SK-N-SH (cell line): Measurements from ENCODE around the gene FAM53A. TPM values are rescaled to one million over a fixed set of nuclear protein-coding genes. Genes with fewer than 3 reads are reported as not detected.

Source experiments
- CTCF ChIA-PET: fragments of 300-600, 350-600 bp; formaldehyde crosslinking; extraction: SDS; loops from one replicate; lab custom pipeline; 2021; lab: Yijun Ruan, JAX
- POLR2A ChIA-PET: fragments of 350-600 bp; sonication (Branson Sonifier 250); formaldehyde crosslinking; extraction: SDS; loops from one replicate; lab custom pipeline; 2020; ENCODE audit warnings: antibody characterized with exemption, inconsistent platforms; lab: Yijun Ruan, JAX
- DNase-seq: peaks from one replicate; pipeline ENCODE4 v3.0.0; 2012
- H2AFZ ChIP-seq: fragments of 200-600 bp; sonication (generic); 2 replicates; pipeline ENCODE4 v1.8.1; 2016; ENCODE audit warnings: antibody characterized with exemption, mild to moderate bottlenecking, low read depth
- H3F3A ChIP-seq: fragments of 200-600 bp; sonication (generic); replicated peaks from 2 replicates; pipeline ENCODE3; 2016; ENCODE audit warnings: antibody characterized with exemption, mild to moderate bottlenecking; ENCODE audit not compliant: insufficient read depth
- H3K27ac ChIP-seq, 2 experiments: fragments of 200-500 bp in 1 of 2; fragments of 200-600 bp in 1 of 2; sonication (Bioruptor generic) in 1 of 2; sonication (generic), shearing (Covaris generic) in 1 of 2; 2 replicates each; pipeline versions ENCODE4 v1.5.1 to v1.6.1; 2014 to 2016; ENCODE audit warnings: low read depth in 2 of 2, inconsistent platforms in 1 of 2, low read length in 1 of 2, mild to moderate bottlenecking in 1 of 2, mixed read lengths in 1 of 2
- H3K27me3 ChIP-seq: fragments of 200-600 bp; sonication (generic), shearing (Covaris generic); 2 replicates; pipeline ENCODE4 v1.6.1; 2016; ENCODE audit warnings: mixed run types; ENCODE audit not compliant: insufficient read depth
- H3K36me3 ChIP-seq, 2 experiments: fragments of 200-500 bp in 1 of 2; fragments of 200-600 bp in 1 of 2; sonication (Bioruptor generic) in 1 of 2; sonication (generic) in 1 of 2; replicated peaks in 1 of 2; 2 replicates each; pipeline versions ENCODE3 to v1.5.1; 2014 to 2016; ENCODE audit warnings: low read length in 1 of 2, mild to moderate bottlenecking in 1 of 2; ENCODE audit not compliant: insufficient read depth in 2 of 2, control insufficient read depth in 1 of 2
- H3K4me1 ChIP-seq, 2 experiments: fragments of 200-500 bp in 1 of 2; fragments of 200-600 bp in 1 of 2; sonication (Bioruptor generic) in 1 of 2; sonication (generic), shearing (Covaris generic) in 1 of 2; 2 replicates each; pipeline versions ENCODE4 v1.5.1 to v1.6.1; 2014 to 2016; ENCODE audit warnings: low read depth in 1 of 2, low read length in 1 of 2, mixed run types in 1 of 2; ENCODE audit not compliant: insufficient read depth in 2 of 2, control insufficient read depth in 1 of 2
- H3K4me2 ChIP-seq: fragments of 200-600 bp; sonication (generic), shearing (Covaris generic); 2 replicates; pipeline ENCODE4 v1.6.1; 2017; ENCODE audit warnings: mixed run types
- H3K4me3 ChIP-seq, 2 experiments: fragments of 200-500 bp in 1 of 2; fragments of 200-600 bp in 1 of 2; sonication (Bioruptor generic) in 1 of 2; sonication (generic), shearing (Covaris generic) in 1 of 2; 2 replicates each; pipeline versions ENCODE4 v1.5.1 to v1.8.1; 2014 to 2016; ENCODE audit warnings: low read depth in 2 of 2, inconsistent platforms in 1 of 2, low read length in 1 of 2, mild to moderate bottlenecking in 1 of 2, mixed read lengths in 1 of 2, moderate library complexity in 1 of 2
- H3K79me2 ChIP-seq: fragments of 200-600 bp; sonication (generic); 2 replicates; pipeline ENCODE4 v1.8.1; 2017; ENCODE audit warnings: mild to moderate bottlenecking; ENCODE audit not compliant: insufficient read depth
- H3K9ac ChIP-seq: fragments of 200-600 bp; sonication (generic); 2 replicates; pipeline ENCODE4 v1.6.1; 2017; ENCODE audit warnings: mixed run types
- H3K9me2 ChIP-seq: fragments of 200-600 bp; sonication (generic); 2 replicates; pipeline ENCODE4 v1.6.1; 2017; ENCODE audit warnings: mixed run types
- H3K9me3 ChIP-seq: fragments of 200-600 bp; sonication (generic); 2 replicates; pipeline ENCODE4 v1.6.1; 2017; ENCODE audit warnings: mixed run types, mild to moderate bottlenecking, moderate library complexity
- H4K20me1 ChIP-seq: fragments of 200-600 bp; sonication (generic); 2 replicates; pipeline ENCODE4 v1.6.1; 2017; ENCODE audit warnings: mild to moderate bottlenecking, mixed run types; ENCODE audit not compliant: insufficient read depth
- CHD2 ChIP-seq: fragments of 150-350 bp; IDR thresholded peaks from 2 replicates; pipeline ENCODE4 v1.6.1; 2018; ENCODE audit warnings: low read length; ENCODE audit not compliant: partially characterized antibody
- EP300 ChIP-seq, 2 experiments: IDR thresholded peaks; 2 replicates each; pipeline versions ENCODE4 v1.4.0 to v1.6.1; 2012; ENCODE audit warnings: borderline replicate concordance in 1 of 2, low read depth in 1 of 2, low read length in 1 of 2
- EZH2phosphoT487 ChIP-seq: fragments of 200-600 bp; sonication (generic); IDR thresholded peaks from 2 replicates; pipeline ENCODE4 v1.6.1; 2017; ENCODE audit warnings: low read depth, mixed run types, mild to moderate bottlenecking, antibody characterized with exemption, moderate library complexity, borderline replicate concordance
- FOSL2 ChIP-seq: IDR thresholded peaks from 2 replicates; pipeline ENCODE4 v1.4.0; 2012; ENCODE audit warnings: low read depth, mild to moderate bottlenecking, moderate library complexity, borderline replicate concordance
- FOXJ3 ChIP-seq: sonication (generic); formaldehyde crosslinking; IDR thresholded peaks from 2 replicates; pipeline ENCODE4 v1.5.1; 2020; ENCODE audit warnings: mild to moderate bottlenecking, missing genetic modification reagents
- MEF2A ChIP-seq: IDR thresholded peaks from 2 replicates; pipeline ENCODE4 v1.4.0; 2012; ENCODE audit warnings: low read depth, borderline replicate concordance
- MXI1 ChIP-seq: IDR thresholded peaks from 2 replicates; pipeline ENCODE4 v1.6.1; 2012; ENCODE audit warnings: mild to moderate bottlenecking, low read depth, low read length, improper control_type of control experiment
- NRF1 ChIP-seq: IDR thresholded peaks from 2 replicates; pipeline ENCODE4 v1.6.1; 2012; ENCODE audit warnings: low read depth, mild to moderate bottlenecking, low read length
- PBX3 ChIP-seq: IDR thresholded peaks from 2 replicates; pipeline ENCODE4; 2012
- RAD21 ChIP-seq: IDR thresholded peaks from 2 replicates; pipeline ENCODE4 v1.6.1; 2012; ENCODE audit warnings: mild to moderate bottlenecking, low read length
- RXRA ChIP-seq: IDR thresholded peaks from 2 replicates; pipeline ENCODE4 v1.4.0; 2012; ENCODE audit warnings: low read depth, mild to moderate bottlenecking, borderline replicate concordance
- SIN3A ChIP-seq: IDR thresholded peaks from 2 replicates; pipeline ENCODE4 v1.6.1; 2012; ENCODE audit warnings: low read depth, mild to moderate bottlenecking, low read length, moderate library complexity, borderline replicate concordance
- SMC3 ChIP-seq: IDR thresholded peaks from 2 replicates; pipeline ENCODE4 v1.6.1; 2012; ENCODE audit warnings: low read depth, low read length, improper control_type of control experiment
- TAF1 ChIP-seq: IDR thresholded peaks from 2 replicates; pipeline ENCODE4 v1.6.1; 2012; ENCODE audit warnings: low read depth, mild to moderate bottlenecking, low read length, moderate library complexity, borderline replicate concordance
- USF2 ChIP-seq: fragments of 150-350 bp; IDR thresholded peaks from 2 replicates; pipeline ENCODE4 v1.6.1; 2017; ENCODE audit warnings: antibody characterized with exemption, low read length, low read depth, borderline replicate concordance
- WGBS: methylation state at CpG from one replicate; pipeline ENCODE4 v1.1.6; 2017; ENCODE audit warnings: low lambda C conversion rate; 5-methylcytosine and 5-hydroxymethylcytosine counted together
- polyA plus RNA-seq, 3 experiments: library from polyadenylated mRNA; depleted of rRNA; stranded (reverse); fragments of >200 nt; gene quantifications; 2 replicates each; pipeline ENCODE4 v1.2.3, GENCODE V29; 2012
- TF ChIP-seq, protein P1 (sequence below): IDR thresholded peaks from 2 replicates; pipeline ENCODE4 v1.4.0; 2012; ENCODE audit warnings: low read depth, borderline replicate concordance
- TF ChIP-seq, protein P2 (sequence below): IDR thresholded peaks from 2 replicates; pipeline ENCODE4 v1.6.1; 2012; ENCODE audit warnings: mild to moderate bottlenecking, low read depth, low read length, moderate library complexity
- TF ChIP-seq, protein P3 (sequence below): IDR thresholded peaks from 2 replicates; pipeline ENCODE4 v1.4.0; 2012; ENCODE audit warnings: low read depth, borderline replicate concordance

Gene FAM53A
- polyA plus RNA-seq, 1 of the 3 experiments (the other 2 are of a cell fraction), result 7.6 TPM

GRCh38 chr4:1621526-1621925, 62.6 kb downstream of the FAM53A start:
- POLR2A ChIA-PET, result no interaction called here

GRCh38 chr4:1619151-1619672, 64.9 kb downstream of the FAM53A start:
- ChIA-PET POLR2A (no interaction called here), CTCF (interaction anchor here (0.7 to 2.9 kb wide), 3 partner anchors 10 to 602 kb away, joined by 3 to 15 read pairs (median 3); no protein-coding TSS in a partner anchor)
- no peaks in the 10 kb centered on the region for H3K79me2 ChIP-seq
- no peaks in the 10 kb centered on the region for H3K27me3 ChIP-seq
- H3K4me3 ChIP-seq, result no peak overlapping the region
- H2AFZ ChIP-seq, result no peak overlapping the region
- no peak for DNase-seq
- H3K27ac ChIP-seq, result no peak overlapping the region
- no peak for TF ChIP-seq TAF1
- no peak for TF ChIP-seq EP300 (IDR thresholded peaks at IDR 0.05; ENCODE audit: borderline replicate concordance in 1 of 2, low read depth in 1 of 2, low read length in 1 of 2)
- TF ChIP-seq RXRA, result no peak
- TF ChIP-seq, protein P1, sequence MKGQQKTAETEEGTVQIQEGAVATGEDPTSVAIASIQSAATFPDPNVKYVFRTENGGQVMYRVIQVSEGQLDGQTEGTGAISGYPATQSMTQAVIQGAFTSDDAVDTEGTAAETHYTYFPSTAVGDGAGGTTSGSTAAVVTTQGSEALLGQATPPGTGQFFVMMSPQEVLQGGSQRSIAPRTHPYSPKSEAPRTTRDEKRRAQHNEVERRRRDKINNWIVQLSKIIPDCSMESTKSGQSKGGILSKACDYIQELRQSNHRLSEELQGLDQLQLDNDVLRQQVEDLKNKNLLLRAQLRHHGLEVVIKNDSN, result no peak
- TF ChIP-seq, protein P2, sequence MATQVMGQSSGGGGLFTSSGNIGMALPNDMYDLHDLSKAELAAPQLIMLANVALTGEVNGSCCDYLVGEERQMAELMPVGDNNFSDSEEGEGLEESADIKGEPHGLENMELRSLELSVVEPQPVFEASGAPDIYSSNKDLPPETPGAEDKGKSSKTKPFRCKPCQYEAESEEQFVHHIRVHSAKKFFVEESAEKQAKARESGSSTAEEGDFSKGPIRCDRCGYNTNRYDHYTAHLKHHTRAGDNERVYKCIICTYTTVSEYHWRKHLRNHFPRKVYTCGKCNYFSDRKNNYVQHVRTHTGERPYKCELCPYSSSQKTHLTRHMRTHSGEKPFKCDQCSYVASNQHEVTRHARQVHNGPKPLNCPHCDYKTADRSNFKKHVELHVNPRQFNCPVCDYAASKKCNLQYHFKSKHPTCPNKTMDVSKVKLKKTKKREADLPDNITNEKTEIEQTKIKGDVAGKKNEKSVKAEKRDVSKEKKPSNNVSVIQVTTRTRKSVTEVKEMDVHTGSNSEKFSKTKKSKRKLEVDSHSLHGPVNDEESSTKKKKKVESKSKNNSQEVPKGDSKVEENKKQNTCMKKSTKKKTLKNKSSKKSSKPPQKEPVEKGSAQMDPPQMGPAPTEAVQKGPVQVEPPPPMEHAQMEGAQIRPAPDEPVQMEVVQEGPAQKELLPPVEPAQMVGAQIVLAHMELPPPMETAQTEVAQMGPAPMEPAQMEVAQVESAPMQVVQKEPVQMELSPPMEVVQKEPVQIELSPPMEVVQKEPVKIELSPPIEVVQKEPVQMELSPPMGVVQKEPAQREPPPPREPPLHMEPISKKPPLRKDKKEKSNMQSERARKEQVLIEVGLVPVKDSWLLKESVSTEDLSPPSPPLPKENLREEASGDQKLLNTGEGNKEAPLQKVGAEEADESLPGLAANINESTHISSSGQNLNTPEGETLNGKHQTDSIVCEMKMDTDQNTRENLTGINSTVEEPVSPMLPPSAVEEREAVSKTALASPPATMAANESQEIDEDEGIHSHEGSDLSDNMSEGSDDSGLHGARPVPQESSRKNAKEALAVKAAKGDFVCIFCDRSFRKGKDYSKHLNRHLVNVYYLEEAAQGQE, result no peak
- TF ChIP-seq SMC3, result no peak
- TF ChIP-seq SIN3A, result no peak
- TF ChIP-seq CHD2, result no peak
- TF ChIP-seq NRF1, result no peak
- TF ChIP-seq FOXJ3 (CRISPR knock-in tag), result no peak
- no peak for TF ChIP-seq USF2
- TF ChIP-seq, protein P3, sequence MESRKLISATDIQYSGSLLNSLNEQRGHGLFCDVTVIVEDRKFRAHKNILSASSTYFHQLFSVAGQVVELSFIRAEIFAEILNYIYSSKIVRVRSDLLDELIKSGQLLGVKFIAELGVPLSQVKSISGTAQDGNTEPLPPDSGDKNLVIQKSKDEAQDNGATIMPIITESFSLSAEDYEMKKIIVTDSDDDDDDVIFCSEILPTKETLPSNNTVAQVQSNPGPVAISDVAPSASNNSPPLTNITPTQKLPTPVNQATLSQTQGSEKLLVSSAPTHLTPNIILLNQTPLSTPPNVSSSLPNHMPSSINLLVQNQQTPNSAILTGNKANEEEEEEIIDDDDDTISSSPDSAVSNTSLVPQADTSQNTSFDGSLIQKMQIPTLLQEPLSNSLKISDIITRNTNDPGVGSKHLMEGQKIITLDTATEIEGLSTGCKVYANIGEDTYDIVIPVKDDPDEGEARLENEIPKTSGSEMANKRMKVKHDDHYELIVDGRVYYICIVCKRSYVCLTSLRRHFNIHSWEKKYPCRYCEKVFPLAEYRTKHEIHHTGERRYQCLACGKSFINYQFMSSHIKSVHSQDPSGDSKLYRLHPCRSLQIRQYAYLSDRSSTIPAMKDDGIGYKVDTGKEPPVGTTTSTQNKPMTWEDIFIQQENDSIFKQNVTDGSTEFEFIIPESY, result no peak
- TF ChIP-seq MXI1, result no peak
- no peak for TF ChIP-seq FOSL2
- no peak for TF ChIP-seq MEF2A
- no peak for TF ChIP-seq EZH2phosphoT487
- TF ChIP-seq PBX3, result no peak
- no peaks in the 10 kb centered on the region for H3K36me3 ChIP-seq
- no peaks in the 10 kb centered on the region for H3K9me3 ChIP-seq
- H3F3A ChIP-seq, result no peaks in the 10 kb centered on the region
- no peaks in the 10 kb centered on the region for H3K9me2 ChIP-seq
- no peak overlapping the region for H3K4me2 ChIP-seq
- H4K20me1 ChIP-seq, result no peaks in the 10 kb centered on the region
- H3K4me1 ChIP-seq, result no peaks in the 10 kb centered on the region
- H3K9ac ChIP-seq, result no peak overlapping the region
- 86% methylated on average over 12 of the region's 25 CpGs for WGBS

More at GRCh38 chr4:1621526-1621925, 62.6 kb downstream of the FAM53A start:
- WGBS, result 78% methylated on average over 2 of the region's 10 CpGs
- no peaks in the 10 kb centered on the region for H3K36me3 ChIP-seq
- H3K9ac ChIP-seq, result no peak overlapping the region
- no peaks in the 10 kb centered on the region for H3K4me1 ChIP-seq
- H3K79me2 ChIP-seq, result no peaks in the 10 kb centered on the region
- CTCF ChIA-PET, result no interaction called here
- H3F3A ChIP-seq, result peaks cover 4% of the 10 kb centered on the region
- H3K9me3 ChIP-seq, result no peaks in the 10 kb centered on the region
- H3K4me3 ChIP-seq, result no peak overlapping the region
- H3K4me2 ChIP-seq, result no peak overlapping the region
- no peaks in the 10 kb centered on the region for H3K9me2 ChIP-seq
- H2AFZ ChIP-seq, result no peak overlapping the region
- no peak for TF ChIP-seq RXRA
- no peak for TF ChIP-seq SIN3A
- TF ChIP-seq RAD21, result no peak
- TF ChIP-seq, all 33 proteins: peak for 0
- no peak overlapping the region for H3K27ac ChIP-seq
- no peaks in the 10 kb centered on the region for H4K20me1 ChIP-seq
- DNase-seq, result no peak
- no peaks in the 10 kb centered on the region for H3K27me3 ChIP-seq
